Measurements from ENCODE around the gene ZNF414.
A peak's percentile ranks its signal among the peaks of the same experiment; 100 is the strongest.
"Not testable (repeated sequence)": the region's sequence is repeated elsewhere in the genome, so short reads cannot be mapped to it uniquely, and the experiment has no call there.

Gene ZNF414

DNA sequence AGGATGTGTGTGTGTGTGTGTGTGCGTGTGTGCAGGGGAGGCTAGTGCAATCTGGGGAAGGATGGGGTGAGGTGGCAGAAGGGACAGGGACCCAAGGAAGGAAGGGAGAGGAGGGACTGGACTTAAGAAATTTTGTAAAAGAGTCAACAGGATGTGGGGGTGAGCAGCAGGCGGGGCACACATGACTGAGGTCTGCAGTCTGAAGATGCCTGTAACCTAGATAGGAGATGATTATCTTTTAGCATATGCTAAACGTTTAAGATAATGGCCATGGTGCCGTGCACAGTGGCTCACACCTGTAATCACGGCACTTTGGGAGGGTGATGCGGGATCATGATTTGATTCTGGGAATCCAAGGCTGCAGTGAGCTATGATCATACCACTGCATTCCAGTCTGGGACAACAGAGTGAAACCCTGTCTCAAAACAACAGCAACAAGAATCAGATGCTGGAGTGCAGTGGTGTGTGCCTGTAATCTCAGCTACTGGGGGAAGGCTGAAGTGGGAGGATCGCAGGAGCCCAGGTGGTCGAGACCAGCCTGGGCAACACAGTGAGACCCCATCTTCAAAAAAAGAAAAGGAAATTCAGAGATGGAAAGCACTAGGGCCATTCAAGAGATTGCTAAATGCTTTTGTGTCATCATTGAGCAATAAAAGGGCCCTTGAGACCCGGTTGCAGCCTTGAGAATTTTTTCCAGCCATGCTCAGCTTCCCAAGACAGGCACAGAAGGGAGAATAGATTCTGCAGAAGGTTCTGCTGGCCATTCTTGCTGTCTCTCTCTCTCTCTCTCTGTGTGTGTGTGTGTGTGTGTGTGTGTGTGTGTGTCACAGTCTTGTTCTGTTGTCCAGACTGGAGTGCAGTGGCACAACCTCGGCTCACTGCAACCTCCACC is 3.8 kb upstream of the ZNF414 start:
- DNase-seq, result no peak

DNA sequence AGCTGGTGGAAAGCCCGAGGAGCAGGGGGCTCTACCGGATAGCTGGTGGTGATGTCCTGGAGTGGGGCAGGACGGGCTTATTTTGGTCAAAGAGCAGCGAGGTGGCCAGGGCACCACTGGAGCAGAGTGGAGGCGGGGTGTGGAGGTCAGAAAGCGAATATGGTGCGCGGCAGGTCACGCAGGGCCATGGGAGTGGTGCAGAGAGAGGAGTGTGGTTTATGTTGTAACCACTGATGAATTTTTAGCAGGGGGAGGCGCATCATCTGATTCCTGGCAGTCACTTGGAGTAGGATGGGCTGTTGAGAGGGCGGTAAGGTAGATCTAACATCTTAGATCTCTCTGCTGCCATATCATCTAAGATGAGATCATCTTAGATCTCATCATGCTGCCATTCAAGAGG is 1.4 kb upstream of the ZNF414 start:
- no peak for DNase-seq

DNA sequence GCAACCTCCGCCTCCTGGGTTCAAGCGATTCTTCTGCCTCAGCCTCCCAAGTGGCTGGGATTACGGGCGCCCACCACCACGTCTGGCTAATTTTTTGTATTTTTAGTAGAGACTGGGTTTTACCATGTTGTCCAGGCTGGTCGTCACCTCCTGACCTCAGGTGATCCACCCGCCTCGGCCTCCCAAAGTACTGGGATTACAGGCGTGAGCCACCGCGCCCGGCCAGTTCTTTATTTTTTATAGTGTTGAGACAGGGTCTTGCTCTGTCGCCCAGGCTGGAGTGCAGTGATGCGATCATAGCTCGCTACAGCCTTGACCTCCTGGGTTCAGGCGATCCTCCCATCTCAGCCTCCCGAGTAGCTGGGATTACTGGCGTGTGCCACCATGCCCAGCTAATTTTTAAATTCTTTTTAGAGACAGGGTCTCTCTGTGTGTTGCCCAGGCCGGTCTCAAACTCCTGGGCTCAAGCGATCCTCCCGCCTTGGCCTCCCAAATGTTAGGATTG is 590 bp upstream of the ZNF414 start:
- DNase-seq, result not testable (repeated sequence)

DNA sequence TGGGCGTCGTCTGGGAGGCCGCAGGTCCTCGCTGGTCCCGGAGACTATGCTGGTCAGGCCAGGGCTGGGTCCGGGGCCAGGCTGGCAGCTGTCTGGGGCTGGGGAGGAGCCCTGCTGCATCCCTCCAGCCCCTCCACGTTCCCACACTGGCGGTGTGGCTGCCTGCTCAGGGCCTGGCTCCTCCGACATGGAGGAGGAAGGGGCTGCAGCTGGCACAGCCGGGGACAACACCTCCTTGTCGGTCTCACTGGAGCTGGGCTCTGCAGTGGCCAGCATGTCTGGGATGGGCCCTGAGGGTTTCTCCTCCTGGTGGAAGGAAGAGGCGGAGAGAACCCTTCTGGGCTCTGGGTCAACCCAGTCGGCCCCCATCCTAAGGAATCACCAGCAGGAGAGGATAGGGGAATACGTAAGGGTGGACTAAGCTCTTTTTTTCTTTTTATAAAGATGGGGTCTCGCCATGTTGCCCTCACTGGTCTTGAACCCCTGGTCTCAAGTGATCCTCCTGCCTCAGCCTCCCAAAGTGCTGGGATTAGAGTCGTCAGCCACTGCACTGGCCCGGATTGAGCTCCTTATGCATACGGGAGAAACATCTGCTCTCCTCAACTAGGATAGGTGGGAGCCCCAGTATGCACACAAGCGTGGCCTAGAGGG is 806 bp downstream of the ZNF414 start:
- no peak for DNase-seq

DNA sequence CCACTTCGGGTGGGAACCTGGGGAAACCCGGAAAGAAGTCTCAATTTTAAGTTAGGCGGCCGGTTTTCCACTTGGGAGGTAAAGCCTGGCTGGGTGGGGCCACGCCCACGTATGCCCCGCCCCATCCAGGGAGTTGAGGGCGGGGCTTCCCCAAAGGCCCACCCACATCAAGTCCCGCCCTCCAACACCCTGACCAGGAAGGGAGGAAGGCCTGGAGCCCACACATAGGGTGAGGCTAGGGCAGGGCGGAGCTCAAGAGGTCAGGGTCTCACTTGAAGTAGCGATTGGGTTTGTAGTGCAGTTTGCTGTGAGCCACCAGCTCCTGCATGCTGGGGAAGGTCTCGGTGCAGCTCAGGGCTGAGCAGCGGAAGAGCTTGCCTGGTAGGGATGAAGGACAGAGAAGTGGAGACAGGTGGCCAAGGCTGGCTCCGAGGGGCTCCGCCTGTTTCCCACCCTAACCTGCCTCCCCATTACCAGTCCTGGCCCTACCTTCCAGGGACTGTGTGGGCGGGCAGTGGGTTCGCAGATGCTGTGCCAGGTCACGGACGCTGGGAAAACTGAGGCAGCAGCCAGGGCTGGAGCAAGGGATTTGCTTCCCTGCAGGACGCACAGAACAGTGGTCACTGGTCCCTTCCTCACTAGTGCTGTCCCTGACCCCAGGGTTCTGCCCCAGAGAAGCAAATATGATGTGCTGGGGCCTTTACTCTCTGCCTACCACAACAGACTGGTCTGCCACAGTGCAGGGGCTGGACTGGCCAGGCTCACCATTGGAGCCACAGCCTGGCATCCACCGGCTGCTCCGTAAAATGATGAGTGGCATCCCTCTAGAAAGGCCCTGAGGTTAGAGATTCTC is 1.6 kb downstream of the ZNF414 start:
- no peak for DNase-seq

DNA sequence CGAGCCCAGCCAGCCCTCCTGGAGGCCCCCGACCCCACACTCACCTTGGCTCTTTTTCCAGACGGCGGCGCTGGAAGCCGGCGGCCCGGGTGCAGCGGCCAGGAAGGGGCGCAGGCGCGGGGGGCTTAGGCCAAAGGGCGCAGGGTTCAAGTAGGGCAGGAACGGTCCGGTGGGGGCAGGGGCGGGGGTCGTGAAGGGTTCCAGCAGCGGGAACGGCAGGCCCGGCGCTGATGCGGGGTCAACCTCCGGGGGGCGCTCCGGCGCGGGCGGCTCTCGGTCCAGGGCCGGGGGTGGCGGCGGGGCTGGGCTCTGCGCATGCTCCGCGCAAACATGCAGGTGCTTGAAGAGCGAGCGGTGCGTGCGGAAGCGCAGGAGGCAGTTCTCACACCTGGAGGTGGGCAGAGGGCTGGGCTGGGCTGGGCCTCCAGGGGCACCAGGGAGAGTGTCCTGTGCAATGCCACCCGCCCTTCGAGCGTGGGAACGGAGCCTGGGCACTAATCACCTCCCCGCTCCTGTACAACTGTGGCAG is 2.3 kb downstream of the ZNF414 start:
- DNase-seq, result no peak

DNA sequence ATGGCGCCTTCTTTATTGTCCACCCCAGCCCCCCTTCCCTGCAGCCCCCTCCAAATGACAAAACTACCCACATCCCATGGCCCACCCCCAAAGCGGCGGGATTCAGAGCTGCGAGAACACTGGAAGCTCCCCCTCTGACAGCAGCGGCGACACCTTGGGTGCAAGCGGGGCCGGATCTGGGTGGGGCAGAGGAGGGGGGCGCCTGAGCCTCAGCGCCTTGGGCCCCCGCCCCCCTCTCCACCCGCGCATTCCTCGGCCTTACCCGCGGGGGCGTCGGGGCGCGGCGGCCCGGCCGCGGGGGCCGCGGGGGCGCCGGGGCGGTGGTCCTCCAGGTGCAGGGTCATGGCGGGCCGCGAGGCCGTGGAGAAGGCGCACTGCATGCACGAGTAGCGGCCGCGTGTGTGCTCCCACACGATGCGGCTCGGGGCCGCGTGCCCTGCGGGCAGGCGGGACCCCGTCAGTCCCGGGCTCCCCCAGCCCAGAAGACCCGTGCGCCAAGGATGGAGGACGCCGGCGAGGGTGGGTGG is 3.3 kb downstream of the ZNF414 start:
- DNase-seq, result no peak

DNA sequence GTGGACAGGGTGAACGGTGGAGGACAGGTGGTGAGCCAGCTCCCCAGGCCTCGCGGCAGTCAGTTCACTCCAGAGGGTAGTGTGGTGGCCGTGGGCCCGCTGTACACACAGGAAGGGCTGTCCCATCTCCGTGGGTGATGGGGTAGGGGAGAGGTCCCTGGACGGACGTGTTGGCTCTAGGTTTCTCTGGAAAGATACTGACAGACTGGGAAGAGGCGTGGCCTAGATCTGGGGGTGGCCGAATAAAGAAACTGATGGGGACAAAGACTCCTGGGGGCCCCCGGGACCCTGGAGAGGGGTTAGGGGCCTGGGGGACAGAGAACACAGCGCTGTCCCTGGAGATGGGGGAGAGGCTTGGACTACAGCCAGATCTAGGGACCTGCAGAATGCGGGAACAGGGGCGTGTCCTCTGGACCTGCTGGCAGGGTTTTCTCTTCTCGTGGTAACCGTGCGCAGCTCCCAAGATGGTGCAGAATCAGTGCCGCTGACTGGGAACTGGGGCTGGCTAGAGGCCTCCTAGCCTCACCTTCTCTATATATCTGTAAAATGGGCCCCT is 7.5 kb downstream of the ZNF414 start:
- peak; percentile 13 for DNase-seq

DNA sequence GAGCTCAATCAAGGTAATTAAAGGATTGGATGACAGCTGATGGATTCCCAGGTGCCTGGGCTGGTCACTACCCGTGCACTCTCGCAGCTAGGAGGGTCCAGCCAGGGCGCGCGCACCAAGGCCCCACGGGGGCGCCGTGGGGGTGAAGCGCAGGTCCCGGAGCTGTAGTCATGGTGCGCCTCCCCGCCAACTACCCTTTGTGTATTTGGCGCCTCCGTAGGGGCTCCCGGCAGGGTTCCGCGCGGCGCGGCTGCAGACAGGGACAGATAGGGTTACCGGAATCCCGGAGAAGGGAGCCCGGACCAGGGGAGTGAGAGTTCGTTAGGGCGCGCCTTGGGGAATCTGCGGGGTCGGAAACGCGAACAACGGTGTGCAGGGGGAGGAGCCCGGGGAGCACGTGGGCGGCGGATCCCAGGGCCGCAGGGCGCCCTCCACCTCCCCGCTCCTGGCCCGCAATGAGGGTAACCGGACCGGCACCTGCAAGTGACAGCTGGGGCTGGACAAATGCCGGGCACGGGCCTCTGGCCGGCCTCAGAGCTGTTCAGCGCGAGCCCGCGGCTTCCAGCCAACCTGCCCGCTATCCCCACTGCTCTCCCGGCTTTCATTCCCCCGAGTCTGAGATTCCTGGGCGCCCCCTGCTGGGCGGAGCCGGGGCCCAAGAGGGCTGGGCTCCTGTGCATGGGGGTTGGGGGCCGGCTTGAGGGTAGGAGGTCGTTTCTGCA is 8.1 kb downstream of the ZNF414 start:
- peak; percentile 26 for DNase-seq

DNA sequence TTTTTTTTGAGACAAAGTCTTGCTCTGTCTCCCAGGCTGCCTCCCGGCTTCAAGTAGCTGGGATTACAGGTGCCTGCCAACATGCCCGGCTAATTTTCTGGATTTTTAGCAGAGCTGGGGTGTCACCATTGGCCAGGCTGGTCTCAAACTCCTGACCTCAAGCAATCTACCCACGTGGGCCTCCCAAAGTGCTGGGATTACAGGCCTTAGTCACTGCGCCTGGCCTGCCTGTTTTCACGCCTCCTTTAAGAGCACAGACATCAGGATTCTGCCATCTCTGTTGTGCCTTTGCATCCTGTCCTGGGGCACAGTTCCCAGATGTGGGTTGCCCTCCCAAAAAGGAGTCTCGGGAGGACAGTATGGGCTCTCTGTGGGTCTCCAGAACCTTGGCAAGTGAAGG is 9.0 kb downstream of the ZNF414 start:
- no peak for DNase-seq

DNA sequence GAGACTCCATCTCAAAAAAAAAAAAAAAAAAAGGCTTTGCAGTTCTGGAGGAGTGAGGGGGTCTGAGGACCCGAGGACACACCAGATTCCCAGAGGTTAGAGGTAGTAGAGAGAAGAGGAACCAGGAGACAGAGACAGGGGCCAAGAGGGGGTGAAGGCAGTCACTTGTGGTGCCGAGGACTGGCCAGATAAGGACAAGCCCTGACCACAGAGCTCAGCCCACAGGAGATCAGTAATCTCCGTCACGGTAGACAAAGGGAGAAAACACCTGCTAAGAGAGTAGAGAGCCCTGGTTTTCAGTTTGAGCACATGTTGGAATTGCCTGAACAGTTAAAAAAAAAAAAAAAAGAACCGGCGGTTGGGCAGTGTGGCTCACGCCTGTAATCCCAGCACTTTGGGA is 9.8 kb downstream of the ZNF414 start:
- DNase-seq, result no peak

DNA sequence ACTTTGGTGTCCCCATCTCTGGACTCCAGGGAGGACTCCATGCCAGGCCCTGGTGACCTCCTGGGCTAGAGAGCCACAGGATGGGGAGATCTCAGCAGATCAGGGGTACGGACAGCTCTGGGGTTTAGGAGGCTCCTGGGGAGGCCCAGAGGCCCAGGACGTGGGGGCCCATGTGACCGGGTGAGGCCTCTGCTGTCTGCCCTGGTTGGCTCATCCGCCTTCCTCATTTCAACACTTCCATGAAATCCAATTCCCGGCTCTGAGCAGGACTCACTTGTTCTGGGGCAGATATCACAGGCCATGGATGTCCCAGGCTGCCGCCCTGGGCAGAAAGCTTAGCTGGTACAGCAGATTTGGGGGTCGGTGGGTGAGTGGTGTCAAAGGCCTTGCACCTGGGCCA is 10.5 kb downstream of the ZNF414 start:
- no peak for DNase-seq

DNA sequence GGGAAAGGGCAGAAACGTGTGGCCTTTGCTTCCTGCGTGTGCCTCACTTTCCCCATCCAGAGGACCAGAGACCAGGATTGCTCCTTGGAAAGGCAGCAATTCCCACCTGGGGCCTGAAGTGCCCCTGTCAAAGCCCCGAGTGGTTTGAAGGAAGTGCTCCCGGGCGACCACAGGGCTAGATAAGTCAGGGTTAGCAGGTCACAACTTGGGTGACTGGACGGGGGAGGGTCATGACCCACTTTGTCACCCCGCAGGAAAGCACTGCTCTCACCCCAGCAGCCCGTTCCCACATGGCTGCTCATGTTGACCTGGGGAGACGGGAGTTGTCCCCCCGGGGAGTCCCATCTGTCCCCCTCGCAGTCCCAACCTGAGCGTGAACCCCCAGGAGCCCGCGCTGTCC is 12.0 kb downstream of the ZNF414 start:
- no peak for DNase-seq

DNA sequence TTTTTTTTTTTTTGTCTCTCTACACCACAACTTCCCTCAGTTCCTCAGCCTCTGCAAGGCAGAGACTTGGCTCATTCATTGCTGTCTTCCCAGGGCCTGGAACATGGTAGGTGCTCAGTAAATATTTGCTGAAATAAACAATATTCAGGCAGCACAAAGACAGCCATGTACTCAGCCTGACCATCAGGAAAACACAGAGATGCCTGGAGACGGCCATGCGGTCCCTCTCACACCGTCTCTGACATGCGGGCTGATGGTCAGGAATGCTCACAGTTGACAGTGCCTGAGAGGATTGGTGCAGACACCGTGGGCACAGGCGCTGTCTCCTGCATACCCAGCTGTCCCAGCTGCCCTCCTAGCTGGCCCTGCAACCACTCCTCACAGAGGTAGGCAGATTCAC is 12.5 kb downstream of the ZNF414 start:
- no peak for DNase-seq

DNA sequence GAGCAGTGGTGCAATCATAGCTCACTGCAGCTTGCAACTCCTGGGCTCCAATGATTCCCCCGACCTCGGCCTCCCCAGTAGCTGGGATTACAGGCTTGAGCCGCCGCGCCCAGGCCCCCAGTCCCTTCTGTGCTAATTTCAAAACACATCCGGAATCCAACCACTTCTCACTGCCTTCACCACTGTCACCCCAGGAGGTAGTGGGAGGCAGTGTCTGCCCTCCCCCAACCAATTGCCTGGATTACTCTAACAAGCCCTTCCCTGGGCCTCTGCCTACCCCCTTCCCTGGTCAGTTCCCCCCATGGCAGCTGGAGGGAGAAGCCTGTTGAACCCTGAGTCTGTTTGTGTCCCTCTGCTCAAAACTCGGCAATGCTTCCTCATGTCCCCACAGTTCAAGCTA is 13.8 kb downstream of the ZNF414 start:
- DNase-seq, result no peak

DNA sequence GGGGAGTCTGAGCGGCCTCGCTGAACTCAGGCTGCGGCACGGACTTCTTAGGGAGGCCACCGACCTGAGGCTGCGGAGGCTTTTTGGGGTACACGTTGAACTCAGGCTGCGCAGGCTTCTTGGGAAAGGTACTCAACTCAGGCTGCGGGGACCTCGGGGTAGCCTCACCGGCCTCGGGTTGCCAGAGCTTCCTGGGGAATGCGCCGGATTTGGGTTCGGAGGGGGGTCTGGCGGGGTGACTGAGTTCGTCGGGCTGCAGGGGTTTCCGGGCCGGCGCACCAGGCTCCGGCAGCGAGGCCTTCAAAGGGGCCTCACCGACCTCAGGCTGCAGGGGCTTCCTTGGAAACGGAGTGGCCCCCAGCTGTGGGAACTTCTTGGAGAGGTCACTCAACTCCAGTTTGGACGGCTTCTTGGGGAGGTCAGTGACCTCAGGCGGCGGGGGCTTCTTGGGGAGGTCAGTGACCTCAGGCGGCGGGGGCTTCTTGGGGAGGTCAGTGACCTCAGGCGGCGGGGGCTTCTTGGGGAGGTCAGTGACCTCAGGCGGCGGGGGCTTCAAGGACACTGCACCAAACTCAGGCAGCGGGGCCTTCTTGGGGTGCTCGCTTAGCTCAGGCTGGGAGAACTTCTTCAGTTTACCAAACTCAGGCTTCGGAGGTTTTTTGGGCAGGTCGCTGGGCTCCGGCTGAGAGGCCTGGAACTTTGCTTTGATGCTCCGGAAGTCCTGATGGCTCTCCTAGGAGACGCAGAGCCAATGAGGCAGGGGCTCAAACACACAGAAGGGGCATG is 14.7 kb downstream of the ZNF414 start:
- DNase-seq, result no peak

DNA sequence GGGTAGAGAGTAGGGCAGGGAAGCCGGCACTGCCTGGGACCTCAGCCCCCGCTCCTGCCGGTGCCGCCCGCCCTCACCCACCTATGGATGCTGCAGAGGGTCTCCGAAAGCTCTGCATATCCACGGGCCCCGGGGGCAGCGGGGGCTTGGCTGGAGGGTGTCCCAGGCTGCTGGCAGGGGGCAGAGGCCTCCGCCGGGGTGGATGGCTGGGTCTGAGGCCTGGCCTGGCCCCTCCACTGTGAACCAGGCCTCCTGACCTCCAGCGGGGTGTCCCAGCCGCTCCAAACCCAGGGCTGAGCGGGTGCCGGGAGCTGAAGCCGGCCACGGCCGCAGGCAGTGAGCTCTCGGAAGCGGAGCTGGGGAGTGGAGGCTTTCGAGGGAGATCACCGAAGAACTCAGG is 15.7 kb downstream of the ZNF414 start:
- DNase-seq, result no peak

DNA sequence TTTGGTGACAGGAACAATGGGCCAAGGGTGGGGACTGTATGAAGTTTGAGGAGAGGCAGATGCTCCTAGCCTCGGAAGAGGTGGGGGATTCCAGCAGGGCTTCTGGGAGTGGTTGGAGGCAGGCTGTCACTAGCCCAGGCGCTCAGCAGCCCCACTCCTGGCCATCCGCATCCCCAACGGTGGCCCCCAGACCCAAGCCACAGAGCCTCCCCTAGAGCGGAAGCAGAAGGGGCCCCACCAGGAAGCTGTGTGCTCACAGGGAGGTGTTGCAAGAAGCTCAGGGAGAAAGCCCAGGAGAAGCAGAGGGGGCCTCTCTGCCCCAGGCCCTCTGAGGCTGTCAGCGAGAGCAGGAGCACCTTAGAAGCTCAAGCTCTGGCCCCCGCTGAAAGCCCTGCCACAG is 19.8 kb downstream of the ZNF414 start:
- no peak for DNase-seq

DNA sequence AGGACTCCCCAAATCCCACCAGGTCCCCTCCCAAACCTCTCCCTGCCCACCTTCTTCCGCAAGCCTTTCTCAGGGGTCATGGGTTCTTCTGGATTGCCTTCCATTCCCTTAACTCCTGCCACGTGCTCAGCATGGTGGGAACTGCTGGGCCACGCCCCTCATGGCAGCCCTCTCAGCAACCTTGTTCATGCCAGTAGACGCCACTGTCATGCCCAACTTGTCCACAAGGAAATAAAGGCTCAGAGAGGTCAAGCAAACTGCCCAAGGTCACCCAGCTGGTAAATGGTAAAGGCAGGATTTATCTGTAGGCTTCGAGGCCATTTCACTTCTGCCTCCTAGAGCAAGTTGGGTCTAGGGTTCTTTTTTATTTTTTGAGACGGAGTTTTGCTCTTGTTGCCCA is 22.4 kb downstream of the ZNF414 start:
- DNase-seq, result no peak

DNA sequence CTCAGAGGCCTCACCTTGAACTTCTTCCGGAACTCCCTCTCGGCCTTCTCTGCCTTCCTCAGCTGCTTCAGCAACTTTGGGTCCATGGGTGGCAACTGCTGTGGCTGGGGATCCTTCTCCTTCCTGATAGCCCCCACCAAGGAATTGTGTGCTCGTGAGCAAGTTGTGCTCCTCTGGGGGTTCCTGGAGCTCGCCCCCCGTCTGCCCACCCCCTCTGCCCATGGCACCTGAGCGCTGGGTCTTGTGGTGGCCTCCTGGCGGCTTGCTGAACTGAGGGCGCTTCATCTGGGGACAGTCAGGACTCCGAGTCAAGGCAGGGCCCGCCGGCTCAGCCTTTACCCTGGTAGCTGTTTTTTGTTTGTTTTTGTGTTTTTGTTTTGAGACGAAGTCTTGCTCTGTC is 23.1 kb downstream of the ZNF414 start:
- no peak for DNase-seq

DNA sequence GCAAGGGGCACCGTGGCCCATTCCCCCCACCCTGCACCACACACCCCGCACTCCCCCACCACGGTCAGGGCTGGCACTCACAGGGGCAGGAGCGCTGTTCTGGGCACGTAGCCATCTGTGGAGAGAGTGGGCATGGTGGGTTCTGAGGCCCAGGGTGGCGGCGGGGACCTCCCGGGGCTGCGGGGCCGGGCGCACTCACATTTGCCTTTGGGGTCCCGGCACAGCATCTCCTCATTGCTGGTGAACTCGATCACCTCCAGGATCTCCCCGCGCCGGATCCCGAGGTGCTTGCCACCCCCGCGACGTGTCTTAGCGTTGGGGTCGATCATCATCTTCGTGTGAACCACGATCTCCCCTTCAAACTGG is 23.6 kb downstream of the ZNF414 start:
- DNase-seq, result no peak

Data from NCI-H2107 (cell line).